ENCODE measurements around the gene CHST4. TPM values are rescaled to one million over a fixed set of nuclear protein-coding genes. Genes with fewer than 3 reads are reported as not detected.

The CHST4 gene
- total RNA-seq, 2 donors from 2014 or later = 0.67 TPM; not detected in 1

DNA sequence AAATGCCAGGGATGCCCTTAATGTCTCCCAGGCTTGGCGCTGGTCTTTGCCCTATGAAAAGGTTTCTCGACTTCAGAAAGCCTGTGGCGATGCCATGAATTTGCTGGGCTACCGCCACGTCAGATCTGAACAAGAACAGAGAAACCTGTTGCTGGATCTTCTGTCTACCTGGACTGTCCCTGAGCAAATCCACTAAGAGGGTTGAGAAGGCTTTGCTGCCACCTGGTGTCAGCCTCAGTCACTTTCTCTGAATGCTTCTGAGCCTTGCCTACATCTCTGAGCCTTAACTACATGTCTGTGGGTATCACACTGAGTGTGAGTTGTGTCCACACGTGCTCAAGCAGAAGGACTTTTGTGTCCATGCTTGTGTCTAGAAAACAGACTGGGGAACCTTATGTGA lies 11.4 kb downstream of the CHST4 start:
- TF ChIP-seq, protein P1, sequence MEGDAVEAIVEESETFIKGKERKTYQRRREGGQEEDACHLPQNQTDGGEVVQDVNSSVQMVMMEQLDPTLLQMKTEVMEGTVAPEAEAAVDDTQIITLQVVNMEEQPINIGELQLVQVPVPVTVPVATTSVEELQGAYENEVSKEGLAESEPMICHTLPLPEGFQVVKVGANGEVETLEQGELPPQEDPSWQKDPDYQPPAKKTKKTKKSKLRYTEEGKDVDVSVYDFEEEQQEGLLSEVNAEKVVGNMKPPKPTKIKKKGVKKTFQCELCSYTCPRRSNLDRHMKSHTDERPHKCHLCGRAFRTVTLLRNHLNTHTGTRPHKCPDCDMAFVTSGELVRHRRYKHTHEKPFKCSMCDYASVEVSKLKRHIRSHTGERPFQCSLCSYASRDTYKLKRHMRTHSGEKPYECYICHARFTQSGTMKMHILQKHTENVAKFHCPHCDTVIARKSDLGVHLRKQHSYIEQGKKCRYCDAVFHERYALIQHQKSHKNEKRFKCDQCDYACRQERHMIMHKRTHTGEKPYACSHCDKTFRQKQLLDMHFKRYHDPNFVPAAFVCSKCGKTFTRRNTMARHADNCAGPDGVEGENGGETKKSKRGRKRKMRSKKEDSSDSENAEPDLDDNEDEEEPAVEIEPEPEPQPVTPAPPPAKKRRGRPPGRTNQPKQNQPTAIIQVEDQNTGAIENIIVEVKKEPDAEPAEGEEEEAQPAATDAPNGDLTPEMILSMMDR (IDR thresholded peaks at IDR 0.05) = peak in 1 of 2 donors; percentile 48
- Histone ChIP-seq H3K4me1 (no peaks in the 10 kb centered on the region), H3K27ac (no peak overlapping the region), H3K27me3 (no peaks in the 10 kb centered on the region), H3K9me3 (no peaks in the 10 kb centered on the region), H3K4me3 (no peak overlapping the region), H3K36me3 (no peaks in the 10 kb centered on the region)
- no peak for DNase-seq (ENCODE audit: low spot score)

DNA sequence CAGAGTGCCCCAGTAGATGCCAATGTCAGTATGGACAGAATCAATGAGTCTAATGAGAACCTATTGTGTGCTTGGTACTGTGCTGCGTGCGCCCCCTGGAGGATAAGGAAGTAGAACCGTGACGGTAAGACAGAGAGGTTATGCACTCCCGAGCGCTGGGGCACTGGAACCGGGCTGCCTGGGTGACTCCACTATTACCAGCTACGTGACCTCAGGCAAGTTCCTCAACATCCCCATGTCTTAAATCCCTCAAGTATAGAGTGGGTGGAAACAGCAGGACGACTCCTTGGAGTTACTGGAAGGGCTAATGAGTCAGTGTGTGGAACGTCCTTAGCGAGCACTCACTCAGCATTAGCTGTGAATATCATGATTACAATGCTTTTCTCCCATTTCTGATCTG lies 16.2 kb downstream of the CHST4 start:
- TF ChIP-seq, protein P1 (IDR thresholded peaks at IDR 0.05) = peak in 1 of 2 donors; percentile 46
- H3K36me3 ChIP-seq = no peaks in the 10 kb centered on the region

DNA sequence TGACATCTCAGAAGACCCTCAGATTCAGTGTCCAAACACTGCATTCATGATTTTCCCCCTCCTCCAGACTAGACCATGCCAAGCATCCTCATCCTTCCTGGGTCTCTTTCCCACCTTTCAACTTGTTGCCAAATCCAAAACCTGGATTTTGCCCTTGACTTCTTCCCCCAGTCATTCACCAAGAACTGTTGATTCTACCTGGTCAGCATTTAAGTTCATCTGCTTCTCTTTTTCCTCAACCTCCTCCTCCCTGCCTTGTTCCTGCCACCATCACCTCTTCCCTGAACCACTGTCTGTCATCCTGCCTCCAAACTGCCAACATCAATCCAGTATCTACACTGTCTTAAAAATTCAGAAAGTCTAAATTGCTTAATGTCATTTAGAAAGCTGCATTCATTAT lies 20.9 kb downstream of the CHST4 start:
- no peaks in the 10 kb centered on the region for H3K9me3 ChIP-seq
- no peak for DNase-seq (ENCODE audit: low spot score)
- no peak overlapping the region for H3K4me3 ChIP-seq
- H3K4me1 ChIP-seq = no peaks in the 10 kb centered on the region
- TF ChIP-seq, protein P1 (IDR thresholded peaks at IDR 0.05) = no peak
- H3K27ac ChIP-seq = no peak overlapping the region
- H3K36me3 ChIP-seq = no peaks in the 10 kb centered on the region
- H3K27me3 ChIP-seq = no peaks in the 10 kb centered on the region

More for the DNA sequence above, 16.2 kb downstream of the CHST4 start:
- Histone ChIP-seq H3K27me3 (no peaks in the 10 kb centered on the region), H3K27ac (no peak overlapping the region), H3K9me3 (no peaks in the 10 kb centered on the region), H3K4me3 (no peak overlapping the region), H3K4me1 (no peaks in the 10 kb centered on the region)
- no peak for DNase-seq (ENCODE audit: low spot score)

DNA sequence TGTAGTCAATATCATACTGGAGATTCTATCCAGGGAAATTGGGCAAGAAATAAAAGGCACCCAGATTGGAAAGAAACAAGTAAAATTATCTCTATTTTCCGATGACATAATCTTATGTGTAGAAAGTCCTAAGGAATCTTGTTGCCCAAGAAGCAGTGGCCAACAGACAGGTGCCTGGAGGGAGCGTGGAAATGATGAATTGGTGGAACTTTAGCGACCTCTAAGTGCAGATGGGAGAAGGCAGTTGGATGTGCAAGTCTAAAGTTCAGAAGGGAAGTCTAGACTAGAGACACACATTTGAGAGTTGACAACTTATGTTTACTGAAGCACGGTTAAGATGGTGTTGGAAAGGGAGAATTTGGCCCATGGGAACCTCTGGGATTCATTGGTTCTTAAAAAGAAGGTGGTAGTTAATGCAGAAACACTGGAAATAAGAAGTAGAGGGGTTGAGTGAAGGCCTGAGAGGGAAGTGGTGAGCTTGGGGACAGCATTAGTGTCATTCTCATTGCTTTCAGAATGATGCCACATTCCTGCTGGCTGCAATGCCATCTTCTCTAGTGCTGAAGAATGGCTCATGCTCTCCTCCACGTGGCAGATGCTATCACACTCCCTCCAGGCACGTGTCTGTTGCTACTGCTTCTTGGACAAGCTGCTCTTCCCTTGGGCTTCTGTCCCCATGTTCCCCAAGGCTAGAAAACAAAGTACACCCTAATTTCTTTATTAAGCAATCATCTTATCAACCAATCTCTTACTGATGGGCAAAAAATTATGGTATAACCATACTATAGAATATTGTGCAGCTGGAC lies 26.7 kb downstream of the CHST4 start:
- H3K4me1 ChIP-seq = no peaks in the 10 kb centered on the region
- TF ChIP-seq, protein P1 (IDR thresholded peaks at IDR 0.05) = no peak
- DNase-seq (ENCODE audit: low spot score) = no peak
- no peaks in the 10 kb centered on the region for H3K27me3 ChIP-seq
- no peak overlapping the region for H3K27ac ChIP-seq
- no peak overlapping the region for H3K4me3 ChIP-seq
- no peaks in the 10 kb centered on the region for H3K36me3 ChIP-seq
- H3K9me3 ChIP-seq = no peaks in the 10 kb centered on the region

DNA sequence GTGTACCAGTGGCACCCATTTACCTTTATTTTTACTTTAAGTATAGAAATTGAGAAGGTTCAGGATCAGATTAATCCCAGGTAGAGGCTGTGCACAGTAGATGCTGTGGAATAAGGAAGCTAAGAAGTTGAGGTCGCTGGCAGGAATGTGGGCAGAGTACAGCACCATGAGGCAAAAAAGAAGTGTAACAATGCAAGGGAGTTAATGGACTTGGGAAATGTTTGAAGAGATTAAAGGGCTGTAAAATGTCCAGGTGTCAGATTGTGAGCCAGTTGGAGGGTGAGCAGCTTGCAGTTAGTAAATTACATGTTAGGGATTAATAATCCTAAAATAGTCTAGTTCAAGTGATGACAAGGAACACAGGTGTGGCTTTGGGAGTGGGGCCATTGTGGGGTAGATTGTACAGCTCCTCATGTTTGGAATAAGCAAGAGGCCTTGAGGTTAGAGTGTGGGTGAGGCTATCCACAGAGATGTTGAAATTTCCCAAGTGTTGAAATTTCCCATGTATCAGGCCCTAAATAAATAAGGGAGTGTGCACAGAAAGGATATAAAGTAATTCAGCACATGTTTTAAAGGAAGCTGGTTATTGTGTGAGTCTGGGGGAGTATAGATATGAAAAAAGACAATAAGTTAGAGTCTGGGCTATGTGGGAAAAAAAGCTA lies 29.1 kb downstream of the CHST4 start:
- DNase-seq (ENCODE audit: low spot score) = no peak
- Histone ChIP-seq H3K4me1 (no peaks in the 10 kb centered on the region), H3K4me3 (no peak overlapping the region), H3K27me3 (no peaks in the 10 kb centered on the region), H3K36me3 (no peaks in the 10 kb centered on the region), H3K9me3 (no peaks in the 10 kb centered on the region), H3K27ac (no peak overlapping the region)
- TF ChIP-seq, protein P1 (IDR thresholded peaks at IDR 0.05) = no peak
